Chondrocyte (in vitro differentiated cells): ENCODE results near the gene STRIP1. TPM values are rescaled to one million over a fixed set of nuclear protein-coding genes. Genes with fewer than 3 reads are reported as not detected.

Source experiments
- DNase-seq: peaks from one replicate; pipeline ENCODE4 v3.0.0; 2021; ENCODE audit warnings: mixed read lengths, low spot score
- H3K27ac Mint-ChIP-seq: one replicate; pipeline ENCODE4 v1.8.0; 2021; ENCODE audit warnings: mild to moderate bottlenecking, moderate library complexity, mixed read lengths; ENCODE audit not compliant: unreplicated experiment
- H3K27me3 Mint-ChIP-seq: 2 replicates; pipeline ENCODE4 v1.8.0; 2021; ENCODE audit warnings: low read depth, mixed read lengths
- H3K36me3 Mint-ChIP-seq: 2 replicates; pipeline ENCODE4 v1.8.0; 2021; ENCODE audit warnings: low read depth, mixed read lengths
- H3K4me1 Mint-ChIP-seq: 2 replicates; pipeline ENCODE4 v1.8.0; 2021; ENCODE audit warnings: low read depth, mild to moderate bottlenecking, mixed read lengths
- H3K4me3 Mint-ChIP-seq: one replicate; pipeline ENCODE4 v1.8.0; 2021; ENCODE audit warnings: mild to moderate bottlenecking, moderate library complexity, mixed read lengths; ENCODE audit not compliant: unreplicated experiment
- H3K9me3 Mint-ChIP-seq: 2 replicates; pipeline ENCODE4 v1.8.0; 2021; ENCODE audit warnings: low read depth, mixed read lengths
- CTCF ChIP-seq: fragments of 200-600 bp; sonication (generic); IDR thresholded peaks from 2 replicates; pipeline ENCODE4 v1.5.0; 2021; ENCODE audit warnings: antibody characterized with exemption, mild to moderate bottlenecking, moderate library complexity
- total RNA-seq: library from RNA; stranded (reverse); gene quantifications from 3 replicates; pipeline ENCODE4 v1.2.1, GENCODE V29; 2021

The STRIP1 gene
- total RNA-seq, 1 donor from 2014 or later = 40.2 TPM

- no peak for DNase-seq
- Mint-ChIP-seq H3K27ac (no peak overlapping the region), H3K4me3 (no peak overlapping the region), H3K9me3 (no peaks in the 10 kb centered on the region), H3K27me3 (no peaks in the 10 kb centered on the region), H3K4me1 (peaks cover 15% of the 10 kb centered on the region), H3K36me3 (peaks cover 26% of the 10 kb centered on the region)
- no peak for TF ChIP-seq CTCF
These were observed 26.2 kb downstream of the STRIP1 start for GRCh38 chr1:110060662-110061060.

GRCh38 chr1:110061341-110061740 is 26.9 kb downstream of the STRIP1 start:
- Mint-ChIP-seq H3K27ac (no peak overlapping the region), H3K4me1 (peaks cover 9% of the 10 kb centered on the region)

GRCh38 chr1:110062612-110063011 is 28.2 kb downstream of the STRIP1 start:
- no peak for TF ChIP-seq CTCF
- no peak for DNase-seq
- Mint-ChIP-seq H3K4me1 (peaks cover 4% of the 10 kb centered on the region), H3K27me3 (peaks cover 16% of the 10 kb centered on the region), H3K27ac (no peak overlapping the region), H3K36me3 (peaks cover 15% of the 10 kb centered on the region), H3K4me3 (no peak overlapping the region), H3K9me3 (no peaks in the 10 kb centered on the region)

More at GRCh38 chr1:110061341-110061740, 26.9 kb downstream of the STRIP1 start:
- no peak for DNase-seq
- TF ChIP-seq CTCF = no peak
- H3K4me3 Mint-ChIP-seq = no peak overlapping the region
- no peaks in the 10 kb centered on the region for H3K9me3 Mint-ChIP-seq
- H3K36me3 Mint-ChIP-seq = peaks cover 22% of the 10 kb centered on the region
- H3K27me3 Mint-ChIP-seq = peaks cover 5% of the 10 kb centered on the region

GRCh38 chr1:110063781-110064180 is 29.4 kb downstream of the STRIP1 start:
- Mint-ChIP-seq H3K4me1 (peaks cover 4% of the 10 kb centered on the region), H3K4me3 (no peak overlapping the region), H3K9me3 (no peaks in the 10 kb centered on the region), H3K36me3 (peaks cover 11% of the 10 kb centered on the region), H3K27ac (no peak overlapping the region), H3K27me3 (peaks cover 25% of the 10 kb centered on the region)
- no peak for DNase-seq
- TF ChIP-seq CTCF = no peak

GRCh38 chr1:110064576-110065337 is 30.3 kb downstream of the STRIP1 start:
- Mint-ChIP-seq H3K27me3 (peaks cover 28% of the 10 kb centered on the region), H3K9me3 (no peaks in the 10 kb centered on the region), H3K36me3 (peaks cover 8% of the 10 kb centered on the region), H3K27ac (no peak overlapping the region), H3K4me1 (peaks cover 4% of the 10 kb centered on the region), H3K4me3 (no peak overlapping the region)
- DNase-seq = no peak
- no peak for TF ChIP-seq CTCF
